SK-N-SH (cell line): ENCODE results near the gene CRISPLD2. TPM values are rescaled to one million over a fixed set of nuclear protein-coding genes. Genes with fewer than 3 reads are reported as not detected.

Experiments
- CTCF ChIA-PET: fragments of 300-600, 350-600 bp; formaldehyde crosslinking; extraction: SDS; loops from one replicate; lab custom pipeline; 2021; lab: Yijun Ruan, JAX
- POLR2A ChIA-PET: fragments of 350-600 bp; sonication (Branson Sonifier 250); formaldehyde crosslinking; extraction: SDS; loops from one replicate; lab custom pipeline; 2020; ENCODE audit warnings: antibody characterized with exemption, inconsistent platforms; lab: Yijun Ruan, JAX
- DNase-seq: peaks from one replicate; pipeline ENCODE4 v3.0.0; 2012
- H2AFZ ChIP-seq: fragments of 200-600 bp; sonication (generic); 2 replicates; pipeline ENCODE4 v1.8.1; 2016; ENCODE audit warnings: antibody characterized with exemption, mild to moderate bottlenecking, low read depth
- H3F3A ChIP-seq: fragments of 200-600 bp; sonication (generic); replicated peaks from 2 replicates; pipeline ENCODE3; 2016; ENCODE audit warnings: antibody characterized with exemption, mild to moderate bottlenecking; ENCODE audit not compliant: insufficient read depth
- H3K27ac ChIP-seq, 2 experiments: fragments of 200-500 bp in 1 of 2; fragments of 200-600 bp in 1 of 2; sonication (Bioruptor generic) in 1 of 2; sonication (generic), shearing (Covaris generic) in 1 of 2; 2 replicates each; pipeline versions ENCODE4 v1.5.1 to v1.6.1; 2014 to 2016; ENCODE audit warnings: low read depth in 2 of 2, inconsistent platforms in 1 of 2, low read length in 1 of 2, mild to moderate bottlenecking in 1 of 2, mixed read lengths in 1 of 2
- H3K27me3 ChIP-seq: fragments of 200-600 bp; sonication (generic), shearing (Covaris generic); 2 replicates; pipeline ENCODE4 v1.6.1; 2016; ENCODE audit warnings: mixed run types; ENCODE audit not compliant: insufficient read depth
- H3K36me3 ChIP-seq, 2 experiments: fragments of 200-500 bp in 1 of 2; fragments of 200-600 bp in 1 of 2; sonication (Bioruptor generic) in 1 of 2; sonication (generic) in 1 of 2; replicated peaks in 1 of 2; 2 replicates each; pipeline versions ENCODE3 to v1.5.1; 2014 to 2016; ENCODE audit warnings: low read length in 1 of 2, mild to moderate bottlenecking in 1 of 2; ENCODE audit not compliant: insufficient read depth in 2 of 2, control insufficient read depth in 1 of 2
- H3K4me1 ChIP-seq, 2 experiments: fragments of 200-500 bp in 1 of 2; fragments of 200-600 bp in 1 of 2; sonication (Bioruptor generic) in 1 of 2; sonication (generic), shearing (Covaris generic) in 1 of 2; 2 replicates each; pipeline versions ENCODE4 v1.5.1 to v1.6.1; 2014 to 2016; ENCODE audit warnings: low read depth in 1 of 2, low read length in 1 of 2, mixed run types in 1 of 2; ENCODE audit not compliant: insufficient read depth in 2 of 2, control insufficient read depth in 1 of 2
- H3K4me2 ChIP-seq: fragments of 200-600 bp; sonication (generic), shearing (Covaris generic); 2 replicates; pipeline ENCODE4 v1.6.1; 2017; ENCODE audit warnings: mixed run types
- H3K4me3 ChIP-seq, 2 experiments: fragments of 200-500 bp in 1 of 2; fragments of 200-600 bp in 1 of 2; sonication (Bioruptor generic) in 1 of 2; sonication (generic), shearing (Covaris generic) in 1 of 2; 2 replicates each; pipeline versions ENCODE4 v1.5.1 to v1.8.1; 2014 to 2016; ENCODE audit warnings: low read depth in 2 of 2, inconsistent platforms in 1 of 2, low read length in 1 of 2, mild to moderate bottlenecking in 1 of 2, mixed read lengths in 1 of 2, moderate library complexity in 1 of 2
- H3K79me2 ChIP-seq: fragments of 200-600 bp; sonication (generic); 2 replicates; pipeline ENCODE4 v1.8.1; 2017; ENCODE audit warnings: mild to moderate bottlenecking; ENCODE audit not compliant: insufficient read depth
- H3K9ac ChIP-seq: fragments of 200-600 bp; sonication (generic); 2 replicates; pipeline ENCODE4 v1.6.1; 2017; ENCODE audit warnings: mixed run types
- H3K9me2 ChIP-seq: fragments of 200-600 bp; sonication (generic); 2 replicates; pipeline ENCODE4 v1.6.1; 2017; ENCODE audit warnings: mixed run types
- H3K9me3 ChIP-seq: fragments of 200-600 bp; sonication (generic); 2 replicates; pipeline ENCODE4 v1.6.1; 2017; ENCODE audit warnings: mixed run types, mild to moderate bottlenecking, moderate library complexity
- H4K20me1 ChIP-seq: fragments of 200-600 bp; sonication (generic); 2 replicates; pipeline ENCODE4 v1.6.1; 2017; ENCODE audit warnings: mild to moderate bottlenecking, mixed run types; ENCODE audit not compliant: insufficient read depth
- CHD2 ChIP-seq: fragments of 150-350 bp; IDR thresholded peaks from 2 replicates; pipeline ENCODE4 v1.6.1; 2018; ENCODE audit warnings: low read length; ENCODE audit not compliant: partially characterized antibody
- ELF1 ChIP-seq: IDR thresholded peaks from 2 replicates; pipeline ENCODE4 v1.4.0; 2012
- FOSL2 ChIP-seq: IDR thresholded peaks from 2 replicates; pipeline ENCODE4 v1.4.0; 2012; ENCODE audit warnings: low read depth, mild to moderate bottlenecking, moderate library complexity, borderline replicate concordance
- GATA2 ChIP-seq: sonication (generic); formaldehyde crosslinking; IDR thresholded peaks from 2 replicates; pipeline ENCODE4 v1.5.0; 2020; ENCODE audit warnings: mild to moderate bottlenecking, missing genetic modification reagents
- MXI1 ChIP-seq: IDR thresholded peaks from 2 replicates; pipeline ENCODE4 v1.6.1; 2012; ENCODE audit warnings: mild to moderate bottlenecking, low read depth, low read length, improper control_type of control experiment
- NRF1 ChIP-seq: IDR thresholded peaks from 2 replicates; pipeline ENCODE4 v1.6.1; 2012; ENCODE audit warnings: low read depth, mild to moderate bottlenecking, low read length
- TCF12 ChIP-seq: IDR thresholded peaks from 2 replicates; pipeline ENCODE4 v1.4.0; 2012
- YY1 ChIP-seq: IDR thresholded peaks from 2 replicates; pipeline ENCODE4 v1.4.0; 2012; ENCODE audit warnings: low read depth, mild to moderate bottlenecking
- WGBS: methylation state at CpG from one replicate; pipeline ENCODE4 v1.1.6; 2017; ENCODE audit warnings: low lambda C conversion rate; 5-methylcytosine and 5-hydroxymethylcytosine counted together
- polyA plus RNA-seq, 3 experiments: library from polyadenylated mRNA; depleted of rRNA; stranded (reverse); fragments of >200 nt; gene quantifications; 2 replicates each; pipeline ENCODE4 v1.2.3, GENCODE V29; 2012
- TF ChIP-seq, protein P1 (sequence below): IDR thresholded peaks from 2 replicates; pipeline ENCODE4 v1.4.0; 2012; ENCODE audit warnings: low read depth, borderline replicate concordance
- TF ChIP-seq, protein P2 (sequence below): IDR thresholded peaks from 2 replicates; pipeline ENCODE4 v1.4.0; 2012; ENCODE audit warnings: low read depth, borderline replicate concordance
- TF ChIP-seq, protein P3 (sequence below): IDR thresholded peaks from 2 replicates; pipeline ENCODE4; 2012
- TF ChIP-seq, protein P4 (sequence below): fragments of 150-350 bp; IDR thresholded peaks from 2 replicates; pipeline ENCODE4 v1.6.1; 2017; ENCODE audit warnings: antibody characterized with exemption, low read length, low read depth, borderline replicate concordance

Gene CRISPLD2
- polyA plus RNA-seq, 1 of the 3 experiments (the other 2 are of a cell fraction), result 6.3 TPM

DNA sequence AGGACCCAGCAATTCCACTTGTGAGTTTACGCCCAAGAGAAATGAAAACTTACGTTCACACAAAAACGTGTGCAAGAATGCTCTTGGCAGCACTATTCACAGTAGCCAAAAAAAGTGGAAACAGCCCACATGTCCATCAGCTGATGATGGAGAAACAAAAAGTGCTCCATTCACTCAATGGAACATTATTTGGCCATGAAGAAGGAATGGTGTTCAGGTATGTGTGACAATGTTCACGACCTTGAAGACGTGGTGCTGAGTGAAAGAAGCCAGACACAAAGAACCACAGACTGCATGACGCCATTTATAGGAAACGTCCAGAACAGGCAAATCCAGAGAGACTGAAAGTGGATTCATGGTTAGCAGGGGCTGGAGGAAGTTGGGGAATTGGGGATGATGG lies 106.7 kb downstream of the CRISPLD2 start:
- Histone ChIP-seq H3F3A (no peaks in the 10 kb centered on the region), H3K36me3 (no peaks in the 10 kb centered on the region), H4K20me1 (no peaks in the 10 kb centered on the region), H3K4me1 (peaks cover 0 to 20% of the 10 kb centered on the region in 2 experiments; a peak in 1 of 4 replicates), H3K79me2 (no peaks in the 10 kb centered on the region), H2AFZ (no peak overlapping the region), H3K4me3 (no peak overlapping the region), H3K27me3 (no peaks in the 10 kb centered on the region), H3K9ac (no peak overlapping the region), H3K9me3 (no peaks in the 10 kb centered on the region), H3K4me2 (no peak overlapping the region), H3K9me2 (no peaks in the 10 kb centered on the region), H3K27ac (no peak overlapping the region)
- DNase-seq, result no peak
- 55% methylated on average over 7 of the region's 7 CpGs for WGBS
- ChIA-PET CTCF (interaction anchor here (0.7 to 4.4 kb wide), 8 partner anchors 11 to 503 kb away, joined by 3 to 35 read pairs (median 6); no protein-coding TSS in a partner anchor), POLR2A (interaction anchor here (0.6 kb wide), 1 partner anchor 19 kb away, joined by 4 read pairs; no protein-coding TSS in a partner anchor)
- TF ChIP-seq, protein P1, sequence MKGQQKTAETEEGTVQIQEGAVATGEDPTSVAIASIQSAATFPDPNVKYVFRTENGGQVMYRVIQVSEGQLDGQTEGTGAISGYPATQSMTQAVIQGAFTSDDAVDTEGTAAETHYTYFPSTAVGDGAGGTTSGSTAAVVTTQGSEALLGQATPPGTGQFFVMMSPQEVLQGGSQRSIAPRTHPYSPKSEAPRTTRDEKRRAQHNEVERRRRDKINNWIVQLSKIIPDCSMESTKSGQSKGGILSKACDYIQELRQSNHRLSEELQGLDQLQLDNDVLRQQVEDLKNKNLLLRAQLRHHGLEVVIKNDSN, result no peak
- TF ChIP-seq FOSL2 (no peak), GATA2 (CRISPR knock-in tag) (no peak), TCF12 (no peak), YY1 (no peak), MXI1 (no peak)
- TF ChIP-seq, protein P2, sequence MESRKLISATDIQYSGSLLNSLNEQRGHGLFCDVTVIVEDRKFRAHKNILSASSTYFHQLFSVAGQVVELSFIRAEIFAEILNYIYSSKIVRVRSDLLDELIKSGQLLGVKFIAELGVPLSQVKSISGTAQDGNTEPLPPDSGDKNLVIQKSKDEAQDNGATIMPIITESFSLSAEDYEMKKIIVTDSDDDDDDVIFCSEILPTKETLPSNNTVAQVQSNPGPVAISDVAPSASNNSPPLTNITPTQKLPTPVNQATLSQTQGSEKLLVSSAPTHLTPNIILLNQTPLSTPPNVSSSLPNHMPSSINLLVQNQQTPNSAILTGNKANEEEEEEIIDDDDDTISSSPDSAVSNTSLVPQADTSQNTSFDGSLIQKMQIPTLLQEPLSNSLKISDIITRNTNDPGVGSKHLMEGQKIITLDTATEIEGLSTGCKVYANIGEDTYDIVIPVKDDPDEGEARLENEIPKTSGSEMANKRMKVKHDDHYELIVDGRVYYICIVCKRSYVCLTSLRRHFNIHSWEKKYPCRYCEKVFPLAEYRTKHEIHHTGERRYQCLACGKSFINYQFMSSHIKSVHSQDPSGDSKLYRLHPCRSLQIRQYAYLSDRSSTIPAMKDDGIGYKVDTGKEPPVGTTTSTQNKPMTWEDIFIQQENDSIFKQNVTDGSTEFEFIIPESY, result no peak
- TF ChIP-seq, protein P3, sequence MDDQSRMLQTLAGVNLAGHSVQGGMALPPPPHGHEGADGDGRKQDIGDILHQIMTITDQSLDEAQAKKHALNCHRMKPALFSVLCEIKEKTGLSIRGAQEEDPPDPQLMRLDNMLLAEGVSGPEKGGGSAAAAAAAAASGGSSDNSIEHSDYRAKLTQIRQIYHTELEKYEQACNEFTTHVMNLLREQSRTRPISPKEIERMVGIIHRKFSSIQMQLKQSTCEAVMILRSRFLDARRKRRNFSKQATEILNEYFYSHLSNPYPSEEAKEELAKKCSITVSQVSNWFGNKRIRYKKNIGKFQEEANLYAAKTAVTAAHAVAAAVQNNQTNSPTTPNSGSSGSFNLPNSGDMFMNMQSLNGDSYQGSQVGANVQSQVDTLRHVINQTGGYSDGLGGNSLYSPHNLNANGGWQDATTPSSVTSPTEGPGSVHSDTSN, result no peak

DNA sequence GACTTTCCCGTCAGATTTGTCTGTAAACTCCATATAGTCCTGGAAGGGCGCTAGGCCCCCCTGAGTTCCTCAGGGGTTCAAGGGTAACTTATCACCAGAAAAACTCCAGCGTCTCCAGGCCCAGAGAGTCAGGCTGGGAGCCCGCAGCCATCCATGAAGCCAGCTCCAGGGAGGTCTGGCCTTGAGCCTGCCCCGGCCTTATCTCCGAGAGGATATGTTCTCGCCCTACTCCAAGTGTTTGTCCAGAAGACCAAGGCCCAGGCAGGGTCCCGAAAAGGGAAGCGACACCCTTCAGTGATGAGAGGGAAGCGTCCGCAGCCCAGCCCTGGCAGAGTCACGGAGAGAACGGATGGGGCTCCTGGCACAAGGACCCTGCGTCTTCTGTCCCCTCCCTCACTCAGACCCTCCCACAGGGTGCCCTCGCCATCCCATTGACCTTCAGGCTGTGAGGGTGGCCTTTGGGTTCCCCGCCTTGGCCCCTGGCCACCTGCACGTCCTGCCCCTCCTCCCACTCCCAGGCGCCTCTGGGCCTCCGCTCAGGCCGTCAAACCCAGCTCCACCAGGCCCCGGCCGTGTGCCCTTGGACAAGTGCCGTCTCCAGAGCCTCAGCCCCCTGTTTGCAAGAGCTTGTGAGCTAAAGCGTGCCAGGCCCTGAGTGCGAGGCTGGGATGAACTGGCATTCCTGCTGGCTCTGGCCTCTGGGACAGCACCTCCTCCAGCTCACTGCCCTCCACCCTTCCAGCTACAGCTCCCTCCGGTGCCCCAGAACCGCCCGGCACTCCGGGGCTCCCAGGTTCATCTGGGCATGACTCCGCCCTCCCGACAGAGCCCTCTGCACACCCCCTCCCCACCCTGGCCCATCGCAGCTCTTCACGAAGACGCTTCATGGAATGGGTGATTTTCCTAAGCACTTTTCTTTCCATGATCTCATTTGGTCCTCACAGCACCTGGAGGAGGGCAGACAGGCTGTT lies 108.1 kb downstream of the CRISPLD2 start:
- H3K9me3 ChIP-seq, result no peaks in the 10 kb centered on the region
- H3K9ac ChIP-seq, result no peak overlapping the region
- no peaks in the 10 kb centered on the region for H3K9me2 ChIP-seq
- H3K79me2 ChIP-seq, result no peaks in the 10 kb centered on the region
- no peaks in the 10 kb centered on the region for H3F3A ChIP-seq
- H2AFZ ChIP-seq, result no peak overlapping the region
- no peaks in the 10 kb centered on the region for H3K27me3 ChIP-seq
- H4K20me1 ChIP-seq, result no peaks in the 10 kb centered on the region
- TF ChIP-seq CHD2 (no peak), ELF1 (no peak), NRF1 (no peak)
- TF ChIP-seq, protein P4, sequence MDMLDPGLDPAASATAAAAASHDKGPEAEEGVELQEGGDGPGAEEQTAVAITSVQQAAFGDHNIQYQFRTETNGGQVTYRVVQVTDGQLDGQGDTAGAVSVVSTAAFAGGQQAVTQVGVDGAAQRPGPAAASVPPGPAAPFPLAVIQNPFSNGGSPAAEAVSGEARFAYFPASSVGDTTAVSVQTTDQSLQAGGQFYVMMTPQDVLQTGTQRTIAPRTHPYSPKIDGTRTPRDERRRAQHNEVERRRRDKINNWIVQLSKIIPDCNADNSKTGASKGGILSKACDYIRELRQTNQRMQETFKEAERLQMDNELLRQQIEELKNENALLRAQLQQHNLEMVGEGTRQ, result no peak
- CTCF ChIA-PET, result interaction anchor here (1.3 to 4.4 kb wide), 4 partner anchors 24 to 174 kb away, joined by 4 to 35 read pairs (median 13); no protein-coding TSS in a partner anchor
- 85% methylated on average over 25 of the region's 34 CpGs for WGBS
- H3K4me3 ChIP-seq, result no peak overlapping the region
- H3K36me3 ChIP-seq, result no peaks in the 10 kb centered on the region
- DNase-seq, result no peak
- H3K4me1 ChIP-seq, result peaks cover 0 to 13% of the 10 kb centered on the region in 2 experiments; a peak in 1 of 4 replicates
- no peak overlapping the region for H3K27ac ChIP-seq
- POLR2A ChIA-PET, result no interaction called here
- no peak overlapping the region for H3K4me2 ChIP-seq
